Left renal cortex interstitium (tissue), 4 donors: ENCODE measurements around the gene SRD5A1. TPM values are rescaled to one million over a fixed set of nuclear protein-coding genes. Genes with fewer than 3 reads are reported as not detected.

Experiments
- DNase-seq, 4 donors: peaks; one replicate each; pipeline ENCODE4 v3.0.0-alpha.2; 2013; ENCODE audit warnings: low read depth in 4 of 4, low spot score in 2 of 4, missing footprints in 1 of 4
- polyA plus RNA-seq, 4 donors: library from polyadenylated mRNA; unstranded; fragments of 120-200 nt; gene quantifications; one replicate each; pipeline ENCODE4 v1.2.1, GENCODE V29; 2013; ENCODE audit not compliant: insufficient read length in 4 of 4

The SRD5A1 gene
- polyA plus RNA-seq, 4 donors: 10.7 to 13.5 (median 12.2) TPM

- no peak for DNase-seq
These were observed 29.6 kb upstream of the SRD5A1 start for GRCh38 chr5:6603643-6604042.

- no peak for DNase-seq
These were observed 28.9 kb upstream of the SRD5A1 start for GRCh38 chr5:6604341-6604740.

GRCh38 chr5:6604946-6605345 lies 28.3 kb upstream of the SRD5A1 start:
- no peak for DNase-seq

GRCh38 chr5:6606884-6607558 lies 26.2 kb upstream of the SRD5A1 start:
- no peak for DNase-seq

GRCh38 chr5:6607559-6607936 lies 25.7 kb upstream of the SRD5A1 start:
- no peak for DNase-seq

GRCh38 chr5:6608016-6608415 lies 25.2 kb upstream of the SRD5A1 start:
- DNase-seq: no peak

- no peak for DNase-seq
These were observed 21.6 kb upstream of the SRD5A1 start for GRCh38 chr5:6611334-6612256.

GRCh38 chr5:6615034-6615815 lies 18.0 kb upstream of the SRD5A1 start:
- DNase-seq: no peak

- no peak for DNase-seq
These were observed 16.6 kb upstream of the SRD5A1 start for GRCh38 chr5:6616632-6617031.

GRCh38 chr5:6623228-6623627 lies 10.0 kb upstream of the SRD5A1 start:
- no peak for DNase-seq

GRCh38 chr5:6623941-6624340 lies 9.3 kb upstream of the SRD5A1 start:
- no peak for DNase-seq

- no peak for DNase-seq
These were observed 6.7 kb upstream of the SRD5A1 start for GRCh38 chr5:6626508-6626907.

- no peak for DNase-seq
These were observed 1.8 kb upstream of the SRD5A1 start for GRCh38 chr5:6631441-6631840.

- DNase-seq: peak in 1 of 4 donors; percentile 11
These were observed 834 bp upstream of the SRD5A1 start for GRCh38 chr5:6632324-6632887.

- peak in 1 of 4 donors; percentile 9 for DNase-seq
These were observed 417 bp downstream of the SRD5A1 start for GRCh38 chr5:6633469-6634245.

- DNase-seq: no peak
These were observed 1.1 kb downstream of the SRD5A1 start for GRCh38 chr5:6634306-6634705.

- no peak for DNase-seq
These were observed 1.7 kb downstream of the SRD5A1 start for GRCh38 chr5:6634788-6635430.

- no peak for DNase-seq
These were observed 3.1 kb downstream of the SRD5A1 start for GRCh38 chr5:6636293-6636692.

- no peak for DNase-seq
These were observed 3.8 kb downstream of the SRD5A1 start for GRCh38 chr5:6637022-6637421.

GRCh38 chr5:6637590-6637989 lies 4.3 kb downstream of the SRD5A1 start:
- no peak for DNase-seq
